Stimulated activated naive CD8-positive, alpha-beta T cell treated with anti-CD3 and anti-CD28 coated beads, Interleukin-15, Interleukin-2, amounts not matched to agents 100 ng/mL and 50 ng/mL, for 24 hours (primary cell): ENCODE measurements around the gene MLPH.

Experiments
- H3K27ac Mint-ChIP-seq: one replicate; pipeline ENCODE4 v1.8.0; 2021; ENCODE audit warnings: mild to moderate bottlenecking, mixed read lengths
- H3K27me3 Mint-ChIP-seq: one replicate; pipeline ENCODE4 v1.8.0; 2021; ENCODE audit warnings: mixed read lengths
- H3K36me3 Mint-ChIP-seq: one replicate; pipeline ENCODE4 v1.8.0; 2021; ENCODE audit warnings: low read depth, mixed read lengths
- H3K4me1 Mint-ChIP-seq: one replicate; pipeline ENCODE4 v1.8.0; 2021; ENCODE audit warnings: low read depth, mixed read lengths
- H3K4me3 Mint-ChIP-seq: one replicate; pipeline ENCODE4 v1.8.0; 2021; ENCODE audit warnings: mild to moderate bottlenecking, mixed read lengths
- H3K9me3 Mint-ChIP-seq: one replicate; pipeline ENCODE4 v1.8.0; 2021; ENCODE audit warnings: mixed read lengths

MLPH gene

GRCh38 chr2:237510502-237511217 lies 23.6 kb downstream of the MLPH start:
- no peak overlapping the region for H3K4me3 Mint-ChIP-seq
- no peak overlapping the region for H3K27ac Mint-ChIP-seq
- no peaks in the 10 kb centered on the region for H3K4me1 Mint-ChIP-seq
- peaks cover 12% of the 10 kb centered on the region for H3K27me3 Mint-ChIP-seq
- no peaks in the 10 kb centered on the region for H3K9me3 Mint-ChIP-seq
- H3K36me3 Mint-ChIP-seq = no peaks in the 10 kb centered on the region

GRCh38 chr2:237511433-237511832 lies 24.4 kb downstream of the MLPH start:
- no peaks in the 10 kb centered on the region for H3K4me1 Mint-ChIP-seq
- peaks cover 12% of the 10 kb centered on the region for H3K27me3 Mint-ChIP-seq
- H3K4me3 Mint-ChIP-seq = no peak overlapping the region
- no peaks in the 10 kb centered on the region for H3K9me3 Mint-ChIP-seq
- H3K36me3 Mint-ChIP-seq = no peaks in the 10 kb centered on the region
- H3K27ac Mint-ChIP-seq = no peak overlapping the region

- peaks cover 12% of the 10 kb centered on the region for H3K27me3 Mint-ChIP-seq
- H3K27ac Mint-ChIP-seq = no peak overlapping the region
- H3K9me3 Mint-ChIP-seq = no peaks in the 10 kb centered on the region
- no peaks in the 10 kb centered on the region for H3K36me3 Mint-ChIP-seq
- H3K4me1 Mint-ChIP-seq = no peaks in the 10 kb centered on the region
- no peak overlapping the region for H3K4me3 Mint-ChIP-seq
Measured at GRCh38 chr2:237511885-237512405, 24.9 kb downstream of the MLPH start.

GRCh38 chr2:237512774-237513466 lies 25.9 kb downstream of the MLPH start:
- Mint-ChIP-seq H3K9me3 (no peaks in the 10 kb centered on the region), H3K4me1 (no peaks in the 10 kb centered on the region), H3K27me3 (peaks cover 7% of the 10 kb centered on the region), H3K27ac (no peak overlapping the region), H3K36me3 (no peaks in the 10 kb centered on the region), H3K4me3 (no peak overlapping the region)

- Mint-ChIP-seq H3K36me3 (no peaks in the 10 kb centered on the region), H3K4me3 (no peak overlapping the region), H3K27me3 (peaks cover 2% of the 10 kb centered on the region)
Measured at GRCh38 chr2:237513693-237514092, 26.6 kb downstream of the MLPH start.

GRCh38 chr2:237514474-237515130 lies 27.6 kb downstream of the MLPH start:
- H3K27ac Mint-ChIP-seq = no peak overlapping the region
- H3K4me1 Mint-ChIP-seq = no peaks in the 10 kb centered on the region

More at GRCh38 chr2:237513693-237514092, 26.6 kb downstream of the MLPH start:
- H3K4me1 Mint-ChIP-seq = no peaks in the 10 kb centered on the region
- no peak overlapping the region for H3K27ac Mint-ChIP-seq
- H3K9me3 Mint-ChIP-seq = no peaks in the 10 kb centered on the region

GRCh38 chr2:237515166-237515565 lies 28.1 kb downstream of the MLPH start:
- Mint-ChIP-seq H3K4me3 (no peak overlapping the region), H3K9me3 (no peaks in the 10 kb centered on the region), H3K27ac (no peak overlapping the region), H3K36me3 (no peaks in the 10 kb centered on the region), H3K27me3 (no peaks in the 10 kb centered on the region), H3K4me1 (no peaks in the 10 kb centered on the region)

More at GRCh38 chr2:237514474-237515130, 27.6 kb downstream of the MLPH start:
- no peaks in the 10 kb centered on the region for H3K36me3 Mint-ChIP-seq
- H3K4me3 Mint-ChIP-seq = no peak overlapping the region
- H3K9me3 Mint-ChIP-seq = no peaks in the 10 kb centered on the region
- H3K27me3 Mint-ChIP-seq = no peaks in the 10 kb centered on the region

GRCh38 chr2:237515621-237516275 lies 28.7 kb downstream of the MLPH start:
- Mint-ChIP-seq H3K4me3 (no peak overlapping the region), H3K27me3 (no peaks in the 10 kb centered on the region), H3K4me1 (no peaks in the 10 kb centered on the region), H3K27ac (no peak overlapping the region), H3K36me3 (no peaks in the 10 kb centered on the region), H3K9me3 (no peaks in the 10 kb centered on the region)

- H3K27ac Mint-ChIP-seq = no peak overlapping the region
- no peaks in the 10 kb centered on the region for H3K36me3 Mint-ChIP-seq
- no peaks in the 10 kb centered on the region for H3K4me1 Mint-ChIP-seq
- H3K9me3 Mint-ChIP-seq = no peaks in the 10 kb centered on the region
- no peaks in the 10 kb centered on the region for H3K27me3 Mint-ChIP-seq
- H3K4me3 Mint-ChIP-seq = no peak overlapping the region
Measured at GRCh38 chr2:237517163-237517562, 30.1 kb downstream of the MLPH start.

- H3K36me3 Mint-ChIP-seq = no peaks in the 10 kb centered on the region
Measured at GRCh38 chr2:237517990-237518389, 30.9 kb downstream of the MLPH start.

GRCh38 chr2:237519506-237520245 lies 32.6 kb downstream of the MLPH start:
- Mint-ChIP-seq H3K36me3 (no peaks in the 10 kb centered on the region), H3K4me1 (no peaks in the 10 kb centered on the region), H3K27me3 (no peaks in the 10 kb centered on the region), H3K27ac (no peak overlapping the region), H3K9me3 (no peaks in the 10 kb centered on the region), H3K4me3 (no peak overlapping the region)

More at GRCh38 chr2:237517990-237518389, 30.9 kb downstream of the MLPH start:
- H3K27ac Mint-ChIP-seq = no peak overlapping the region
- H3K27me3 Mint-ChIP-seq = no peaks in the 10 kb centered on the region
- no peaks in the 10 kb centered on the region for H3K4me1 Mint-ChIP-seq
- no peak overlapping the region for H3K4me3 Mint-ChIP-seq
- no peaks in the 10 kb centered on the region for H3K9me3 Mint-ChIP-seq

GRCh38 chr2:237520290-237520689 lies 33.2 kb downstream of the MLPH start:
- Mint-ChIP-seq H3K4me3 (no peak overlapping the region), H3K9me3 (no peaks in the 10 kb centered on the region), H3K27me3 (no peaks in the 10 kb centered on the region), H3K27ac (no peak overlapping the region), H3K4me1 (no peaks in the 10 kb centered on the region), H3K36me3 (no peaks in the 10 kb centered on the region)

- H3K36me3 Mint-ChIP-seq = no peaks in the 10 kb centered on the region
- H3K27me3 Mint-ChIP-seq = no peaks in the 10 kb centered on the region
- no peaks in the 10 kb centered on the region for H3K4me1 Mint-ChIP-seq
- no peak overlapping the region for H3K27ac Mint-ChIP-seq
- no peaks in the 10 kb centered on the region for H3K9me3 Mint-ChIP-seq
- H3K4me3 Mint-ChIP-seq = no peak overlapping the region
Measured at GRCh38 chr2:237524631-237525030, 37.6 kb downstream of the MLPH start.

- Mint-ChIP-seq H3K27me3 (no peaks in the 10 kb centered on the region), H3K4me3 (no peak overlapping the region), H3K27ac (no peak overlapping the region), H3K4me1 (no peaks in the 10 kb centered on the region), H3K9me3 (no peaks in the 10 kb centered on the region), H3K36me3 (no peaks in the 10 kb centered on the region)
Measured at GRCh38 chr2:237525559-237526157, 38.6 kb downstream of the MLPH start.
